Neural cell (in vitro differentiated cells): Measurements from ENCODE around the gene CDH4. TPM values are rescaled to one million over a fixed set of nuclear protein-coding genes. Genes with fewer than 3 reads are reported as not detected.

Experiments used
- H2AFZ ChIP-seq: fragments of 200-600, 300-800 bp; sonication (generic), shearing (Covaris generic); 2 replicates; pipeline ENCODE4 v1.6.0; 2014; ENCODE audit warnings: low read depth, mild to moderate bottlenecking, antibody characterized with exemption, low read length, moderate library complexity
- H3F3A ChIP-seq: fragments of 200-600 bp; shearing (Covaris generic); 2 replicates; pipeline ENCODE4 v1.6.1; 2016; ENCODE audit warnings: mild to moderate bottlenecking, moderate library complexity, mixed read lengths, antibody characterized with exemption, low read length; ENCODE audit not compliant: insufficient read depth, poor library complexity, severe bottlenecking
- H3K27ac ChIP-seq: fragments of 200-600, 300-800 bp; sonication (generic), shearing (Covaris generic); 2 replicates; pipeline ENCODE4 v1.5.1; 2014; ENCODE audit warnings: mild to moderate bottlenecking, low read length, moderate library complexity
- H3K27me3 ChIP-seq: fragments of 300-800, 200-600 bp; sonication (generic), shearing (Covaris generic); 2 replicates; pipeline ENCODE4 v1.6.0; 2014; ENCODE audit warnings: mild to moderate bottlenecking, low read depth, low read length, moderate library complexity; ENCODE audit not compliant: insufficient read depth
- H3K36me3 ChIP-seq: fragments of 300-800, 200-600 bp; sonication (generic), shearing (Covaris generic); 2 replicates; pipeline ENCODE4 v1.5.1; 2014; ENCODE audit warnings: mild to moderate bottlenecking, antibody characterized with exemption, low read length, moderate library complexity; ENCODE audit not compliant: insufficient read depth
- H3K4me2 ChIP-seq: fragments of 300-800, 200-600 bp; sonication (generic), shearing (Covaris generic); 2 replicates; pipeline ENCODE4 v1.6.0; 2014; ENCODE audit warnings: mild to moderate bottlenecking, low read length
- H3K4me3 ChIP-seq: fragments of 300-800, 200-600 bp; sonication (generic), shearing (Covaris generic); 2 replicates; pipeline ENCODE4 v1.5.1; 2014; ENCODE audit warnings: mild to moderate bottlenecking, low read length, moderate library complexity
- H3K79me2 ChIP-seq: fragments of 200-600 bp; shearing (Covaris generic); replicated peaks from 2 replicates; pipeline ENCODE4 v1.6.0; 2014; ENCODE audit warnings: mild to moderate bottlenecking, low read length, moderate library complexity; ENCODE audit not compliant: insufficient read depth
- H3K9ac ChIP-seq: fragments of 300-800, 200-600 bp; sonication (generic), shearing (Covaris generic); 2 replicates; pipeline ENCODE4 v1.6.1; 2016; ENCODE audit warnings: mild to moderate bottlenecking, low read length, mixed read lengths
- H3K9me2 ChIP-seq: fragments of 200-600 bp; shearing (Covaris generic); 2 replicates; pipeline ENCODE4 v1.6.1; 2016; ENCODE audit warnings: mild to moderate bottlenecking, low read length, mixed read lengths; ENCODE audit not compliant: insufficient read depth
- H3K9me3 ChIP-seq: fragments of 200-600, 300-800 bp; sonication (generic), shearing (Covaris generic); 2 replicates; pipeline ENCODE4 v1.6.1; 2016; ENCODE audit warnings: mild to moderate bottlenecking, mixed run types, low read length, moderate library complexity, mixed read lengths
- H4K20me1 ChIP-seq: fragments of 200-600 bp; shearing (Covaris generic); 2 replicates; pipeline ENCODE4 v1.6.1; 2016; ENCODE audit warnings: mild to moderate bottlenecking, mixed run types; ENCODE audit not compliant: insufficient read depth
- EP300 ChIP-seq: fragments of 450-650 bp; conservative IDR thresholded peaks from 2 replicates; pipeline ENCODE4 v1.6.1; 2014; ENCODE audit warnings: antibody characterized with exemption, mild to moderate bottlenecking, moderate library complexity; ENCODE audit not compliant: poor library complexity, severe bottlenecking
- EZH2 ChIP-seq: fragments of 200-600, 300-800 bp; shearing (Covaris generic), sonication (generic); IDR thresholded peaks from 2 replicates; pipeline ENCODE4 v1.6.1; 2014; ENCODE audit warnings: antibody characterized with exemption, low read length, borderline replicate concordance, mild to moderate bottlenecking; ENCODE audit not compliant: insufficient read depth, poor library complexity, severe bottlenecking
- MXI1 ChIP-seq: fragments of 450-650 bp; conservative IDR thresholded peaks from 2 replicates; pipeline ENCODE4 v1.6.1; 2014; ENCODE audit warnings: antibody characterized with exemption, mild to moderate bottlenecking; ENCODE audit not compliant: poor library complexity, severe bottlenecking
- POLR2AphosphoS5 ChIP-seq: IDR thresholded peaks from 2 replicates; pipeline ENCODE4 v1.6.1; 2012
- RAD21 ChIP-seq: fragments of 450-650 bp; conservative IDR thresholded peaks from 2 replicates; pipeline ENCODE4 v1.6.1; 2014; ENCODE audit warnings: antibody characterized with exemption, mild to moderate bottlenecking, moderate library complexity
- REST ChIP-seq: IDR thresholded peaks from 2 replicates; pipeline ENCODE4 v1.6.1; 2012; ENCODE audit warnings: borderline replicate concordance
- SMC3 ChIP-seq: fragments of 450-650 bp; conservative IDR thresholded peaks from 2 replicates; pipeline ENCODE4 v1.6.1; 2014; ENCODE audit warnings: antibody characterized with exemption, mild to moderate bottlenecking, moderate library complexity; ENCODE audit not compliant: poor library complexity
- TAF1 ChIP-seq: IDR thresholded peaks from 2 replicates; pipeline ENCODE4 v1.6.1; 2012; ENCODE audit warnings: low read depth
- polyA plus RNA-seq: library from polyadenylated mRNA; depleted of rRNA; stranded (reverse); fragments of >200 nt; gene quantifications from 2 replicates; pipeline ENCODE4 v1.2.3, GENCODE V29; 2014
- TF ChIP-seq, protein P1 (sequence below): fragments of 450-650 bp; IDR thresholded peaks from 2 replicates; pipeline ENCODE4 v1.5.1; 2014; ENCODE audit warnings: antibody characterized with exemption, mild to moderate bottlenecking, moderate library complexity; ENCODE audit not compliant: poor library complexity, severe bottlenecking

The CDH4 gene
- polyA plus RNA-seq, 1 donor from 2014 or later = 24.6 TPM

GRCh38 chr20:61397146-61397545 lies 145.1 kb downstream of the CDH4 start:
- Histone ChIP-seq H3K27me3 (no peaks in the 10 kb centered on the region), H3F3A (no peaks in the 10 kb centered on the region), H3K4me3 (no peak overlapping the region), H3K9me2 (no peaks in the 10 kb centered on the region), H2AFZ (no peak overlapping the region), H3K9ac (no peak overlapping the region), H3K9me3 (no peaks in the 10 kb centered on the region), H3K4me2 (no peak overlapping the region), H3K79me2 (no peaks in the 10 kb centered on the region), H3K27ac (no peak overlapping the region), H3K36me3 (no peaks in the 10 kb centered on the region), H4K20me1 (no peaks in the 10 kb centered on the region)
- TF ChIP-seq EP300 (no peak), RAD21 (no peak), EZH2 (no peak), MXI1 (no peak), TAF1 (no peak)

- no peaks in the 10 kb centered on the region for H3K36me3 ChIP-seq
- H3K9ac ChIP-seq = no peak overlapping the region
- H3K4me2 ChIP-seq = no peak overlapping the region
- no peak overlapping the region for H2AFZ ChIP-seq
- no peaks in the 10 kb centered on the region for H3K9me2 ChIP-seq
- no peaks in the 10 kb centered on the region for H3F3A ChIP-seq
- H3K79me2 ChIP-seq = no peaks in the 10 kb centered on the region
- TF ChIP-seq REST (no peak), RAD21 (no peak), POLR2AphosphoS5 (no peak), EP300 (no peak), TAF1 (no peak), EZH2 (no peak), MXI1 (no peak), SMC3 (no peak)
- TF ChIP-seq, protein P1, sequence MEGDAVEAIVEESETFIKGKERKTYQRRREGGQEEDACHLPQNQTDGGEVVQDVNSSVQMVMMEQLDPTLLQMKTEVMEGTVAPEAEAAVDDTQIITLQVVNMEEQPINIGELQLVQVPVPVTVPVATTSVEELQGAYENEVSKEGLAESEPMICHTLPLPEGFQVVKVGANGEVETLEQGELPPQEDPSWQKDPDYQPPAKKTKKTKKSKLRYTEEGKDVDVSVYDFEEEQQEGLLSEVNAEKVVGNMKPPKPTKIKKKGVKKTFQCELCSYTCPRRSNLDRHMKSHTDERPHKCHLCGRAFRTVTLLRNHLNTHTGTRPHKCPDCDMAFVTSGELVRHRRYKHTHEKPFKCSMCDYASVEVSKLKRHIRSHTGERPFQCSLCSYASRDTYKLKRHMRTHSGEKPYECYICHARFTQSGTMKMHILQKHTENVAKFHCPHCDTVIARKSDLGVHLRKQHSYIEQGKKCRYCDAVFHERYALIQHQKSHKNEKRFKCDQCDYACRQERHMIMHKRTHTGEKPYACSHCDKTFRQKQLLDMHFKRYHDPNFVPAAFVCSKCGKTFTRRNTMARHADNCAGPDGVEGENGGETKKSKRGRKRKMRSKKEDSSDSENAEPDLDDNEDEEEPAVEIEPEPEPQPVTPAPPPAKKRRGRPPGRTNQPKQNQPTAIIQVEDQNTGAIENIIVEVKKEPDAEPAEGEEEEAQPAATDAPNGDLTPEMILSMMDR = no peak
- H4K20me1 ChIP-seq = no peaks in the 10 kb centered on the region
- no peaks in the 10 kb centered on the region for H3K9me3 ChIP-seq
- no peak overlapping the region for H3K27ac ChIP-seq
- H3K4me3 ChIP-seq = no peak overlapping the region
- H3K27me3 ChIP-seq = no peaks in the 10 kb centered on the region
These were observed 145.7 kb downstream of the CDH4 start for GRCh38 chr20:61397790-61398189.

DNA sequence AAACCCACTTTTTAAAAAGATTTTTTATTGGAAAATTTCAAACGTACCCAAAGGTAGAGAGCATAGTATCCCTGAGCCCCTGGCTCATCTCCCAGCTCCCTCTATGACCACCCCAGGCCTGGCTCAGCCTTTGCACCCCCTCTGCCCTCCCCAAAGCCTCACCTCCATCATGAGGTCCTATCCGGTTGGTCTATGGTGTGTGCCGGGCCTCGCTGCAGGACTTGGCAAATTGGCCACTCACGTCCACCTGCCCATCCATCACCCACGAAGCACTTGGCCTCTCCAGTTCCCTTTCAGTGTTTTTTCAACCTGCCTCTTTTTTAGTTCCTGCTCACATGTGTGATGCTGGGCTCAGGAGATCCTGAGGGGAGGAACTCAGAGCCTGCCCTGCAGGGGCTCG lies 147.4 kb downstream of the CDH4 start:
- no peak overlapping the region for H3K4me3 ChIP-seq
- H3K36me3 ChIP-seq = no peaks in the 10 kb centered on the region
- TF ChIP-seq REST = no peak
- no peak for TF ChIP-seq POLR2AphosphoS5
- TF ChIP-seq EP300 = no peak
- TF ChIP-seq TAF1 = no peak
- TF ChIP-seq, protein P1 = no peak
- TF ChIP-seq RAD21 = no peak
- TF ChIP-seq MXI1 = no peak
- TF ChIP-seq SMC3 = no peak
- TF ChIP-seq EZH2 = no peak
- H3K27ac ChIP-seq = no peak overlapping the region
- no peaks in the 10 kb centered on the region for H4K20me1 ChIP-seq
- H3K9ac ChIP-seq = no peak overlapping the region
- H2AFZ ChIP-seq = no peak overlapping the region
- H3K9me2 ChIP-seq = no peaks in the 10 kb centered on the region
- no peaks in the 10 kb centered on the region for H3K27me3 ChIP-seq
- no peak overlapping the region for H3K4me2 ChIP-seq
- no peaks in the 10 kb centered on the region for H3K9me3 ChIP-seq
- no peaks in the 10 kb centered on the region for H3F3A ChIP-seq
- H3K79me2 ChIP-seq = no peaks in the 10 kb centered on the region
